ENCODE data around the gene LCE2D.
"Not testable (repeated sequence)": the region's sequence is repeated elsewhere in the genome, so short reads cannot be mapped to it uniquely, and the experiment has no call there.

LCE2D gene

DNA sequence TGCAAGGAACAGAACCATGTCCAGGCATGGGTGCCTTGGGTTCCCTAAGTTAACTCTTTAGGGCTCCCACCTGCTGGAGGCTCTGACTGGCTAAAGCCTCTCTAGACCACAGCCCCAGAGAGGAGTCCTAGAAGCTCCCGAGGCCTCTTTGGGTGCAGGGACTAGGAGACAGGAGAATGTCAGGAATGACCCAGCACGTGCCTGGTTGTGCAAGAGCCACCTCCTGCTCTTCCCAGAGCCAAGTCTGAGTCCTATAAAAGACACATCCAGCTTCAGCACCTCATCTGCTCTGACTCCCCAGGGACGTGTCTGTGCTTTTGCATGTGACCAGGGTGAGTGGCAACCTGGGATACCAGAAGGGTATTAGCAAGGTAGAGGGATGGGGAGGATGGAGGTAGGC lies at the start of gene LCE2D:
LCE2D (plus strand) TSS at position 283 of the 400 bp plus-strand sequence. CDS start 726 bp downstream, outside the sequence.
- DNase-seq = no peak

GRCh38 chr1:152613511-152613910 lies 49.7 kb upstream of the LCE2D start, which contains the start of gene LCE3B:
LCE3B (plus strand) TSS chr1:152613811; CDS start chr1:152613811, 0 bp downstream.
- no peak for DNase-seq

GRCh38 chr1:152621993-152622392 lies 41.2 kb upstream of the LCE2D start:
- no peak for DNase-seq

- no peak for DNase-seq
These were observed 40.4 kb upstream of the LCE2D start, which contains the start of gene LCE3A for GRCh38 chr1:152622803-152623202. LCE3A (minus strand) TSS chr1:152623103; CDS start chr1:152623103, 0 bp downstream.

DNA sequence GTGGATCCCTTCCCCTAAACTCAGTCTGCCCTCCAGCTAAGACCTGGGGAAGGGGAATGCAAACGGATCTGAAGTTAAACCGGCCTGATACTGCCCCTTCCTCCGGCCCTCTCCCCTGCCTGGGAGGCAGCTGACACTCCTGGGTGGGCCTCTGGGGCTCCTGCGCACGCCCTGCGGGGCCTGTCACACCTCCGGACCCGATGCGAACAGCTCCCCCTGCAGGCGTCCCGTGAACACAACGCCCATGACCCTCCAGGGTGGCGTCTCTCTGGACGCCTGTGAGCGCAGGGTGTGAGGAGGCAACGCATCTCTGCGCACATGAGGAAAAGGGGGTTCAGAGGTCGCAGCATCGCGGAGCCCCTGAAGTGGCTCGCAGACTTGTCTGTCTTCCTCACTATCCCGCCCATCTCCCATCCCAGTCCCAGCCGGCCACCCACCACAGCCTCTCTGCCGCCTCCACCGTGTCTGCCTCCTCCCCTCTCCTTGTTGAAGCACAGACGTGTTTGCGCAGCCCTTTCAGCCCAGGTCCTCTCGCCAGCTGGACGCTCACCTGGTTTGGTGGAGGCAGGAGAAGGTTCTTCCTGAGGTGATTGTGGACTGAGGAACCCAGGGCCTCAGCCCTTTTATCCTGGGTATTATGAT lies 39.9 kb upstream of the LCE2D start:
- no peak for DNase-seq

DNA sequence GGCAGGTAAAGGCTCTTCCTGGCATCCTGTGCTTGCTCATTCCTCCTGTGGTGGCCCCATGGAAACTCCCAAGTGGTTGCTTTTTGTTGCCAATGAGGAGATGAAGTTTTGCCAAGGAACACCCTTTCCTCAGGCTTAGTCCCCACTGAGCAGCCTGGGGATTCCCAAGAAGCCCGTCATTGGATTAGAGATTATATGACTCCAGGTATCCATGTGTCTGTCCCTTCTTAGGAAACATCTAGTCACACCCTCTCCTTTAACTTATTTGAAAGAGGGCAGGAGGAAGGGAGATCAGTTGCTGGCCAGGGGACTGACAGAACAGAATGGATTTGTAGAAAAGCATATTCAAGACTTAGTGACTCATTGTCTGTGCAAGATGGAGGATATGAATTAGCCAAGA lies 36.4 kb upstream of the LCE2D start:
- no peak for DNase-seq

GRCh38 chr1:152630596-152630995 lies 32.6 kb upstream of the LCE2D start:
- no peak for DNase-seq

GRCh38 chr1:152640351-152640750 lies 22.8 kb upstream of the LCE2D start:
- DNase-seq = no peak

DNA sequence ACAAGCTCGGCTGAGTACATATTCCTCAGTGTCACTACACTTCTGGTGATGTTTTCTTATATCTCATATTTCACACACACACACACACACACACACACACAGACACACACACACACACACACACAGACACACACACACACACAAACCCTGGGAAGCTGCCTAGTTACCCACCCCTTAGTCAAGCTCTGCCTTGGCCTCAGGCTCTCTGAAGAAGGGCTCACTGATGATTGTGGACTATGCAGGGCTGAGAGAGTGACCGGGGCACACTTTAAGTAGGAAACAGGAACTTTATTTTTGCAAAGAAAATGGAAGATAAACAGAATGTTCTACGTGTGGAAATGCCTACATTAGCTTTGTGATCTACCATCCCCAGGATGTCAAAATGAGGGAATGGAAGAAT lies 19.2 kb upstream of the LCE2D start:
- no peak for DNase-seq

GRCh38 chr1:152645146-152645545 lies 18.0 kb upstream of the LCE2D start:
- DNase-seq = no peak

GRCh38 chr1:152646656-152647055 lies 16.5 kb upstream of the LCE2D start:
- no peak for DNase-seq

DNA sequence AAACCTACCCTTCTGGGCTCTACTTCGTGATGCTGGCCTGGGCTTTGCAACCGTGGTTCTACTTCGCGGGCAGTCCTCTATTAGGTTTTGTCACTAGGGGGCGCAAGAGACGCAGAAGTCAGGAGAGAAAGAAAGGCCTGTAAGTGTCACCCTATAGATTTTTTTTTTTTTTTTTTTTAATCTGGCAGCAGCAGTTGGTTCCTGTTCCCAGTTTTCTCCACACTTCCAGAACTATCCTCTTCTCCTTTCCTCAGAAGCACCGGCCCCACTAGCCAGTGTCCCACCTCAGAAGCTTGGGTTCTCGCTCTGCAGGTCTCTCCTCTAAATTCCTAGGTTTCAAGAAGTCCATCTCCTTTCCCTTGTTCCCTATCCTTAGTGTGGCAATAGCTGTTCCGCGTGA lies 9.1 kb upstream of the LCE2D start:
- peak; percentile 78 for DNase-seq

- no peak for DNase-seq
These were observed 6.7 kb upstream of the LCE2D start for GRCh38 chr1:152656459-152656858.

DNA sequence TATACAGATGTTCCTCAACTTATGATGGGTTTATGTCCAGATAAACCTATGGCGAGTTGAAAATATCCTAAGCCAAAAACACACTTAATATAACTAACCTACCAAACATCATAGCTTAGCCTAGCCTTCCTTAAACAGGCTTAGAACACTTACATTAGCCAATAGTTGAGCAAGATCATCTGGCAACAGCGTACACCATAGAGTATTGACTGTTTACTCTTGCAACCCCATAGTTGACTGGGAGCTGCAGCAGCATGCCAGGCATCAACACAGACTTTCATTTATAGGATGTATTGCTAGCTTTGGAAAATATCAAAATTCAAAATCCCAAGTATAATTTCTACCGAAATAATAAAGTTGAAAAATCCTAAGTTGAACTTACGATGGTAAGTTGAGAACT lies 5.5 kb upstream of the LCE2D start:
- DNase-seq = no peak

DNA sequence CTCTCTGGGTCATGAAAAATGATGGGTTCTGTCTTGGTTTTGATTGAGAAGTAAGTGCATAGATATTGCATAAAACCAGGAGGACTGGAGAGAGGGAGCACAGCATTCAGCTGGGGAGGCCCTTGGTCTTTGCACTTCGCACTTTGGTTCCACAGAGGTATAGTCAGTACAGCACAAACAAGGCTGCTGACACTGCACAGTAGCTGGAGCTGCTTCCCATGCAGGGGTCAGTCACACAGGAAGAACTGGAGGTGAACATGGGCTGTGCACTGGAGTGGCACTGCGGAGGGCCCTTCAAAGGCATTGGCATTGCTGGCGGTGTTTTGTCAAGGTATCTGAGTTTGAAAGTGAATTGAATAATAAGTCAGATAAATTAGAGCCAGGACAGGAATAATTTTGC lies 4.5 kb upstream of the LCE2D start:
- no peak for DNase-seq

GRCh38 chr1:152666171-152666570 lies 3.0 kb downstream of the LCE2D start:
- DNase-seq = not testable (repeated sequence)

DNA sequence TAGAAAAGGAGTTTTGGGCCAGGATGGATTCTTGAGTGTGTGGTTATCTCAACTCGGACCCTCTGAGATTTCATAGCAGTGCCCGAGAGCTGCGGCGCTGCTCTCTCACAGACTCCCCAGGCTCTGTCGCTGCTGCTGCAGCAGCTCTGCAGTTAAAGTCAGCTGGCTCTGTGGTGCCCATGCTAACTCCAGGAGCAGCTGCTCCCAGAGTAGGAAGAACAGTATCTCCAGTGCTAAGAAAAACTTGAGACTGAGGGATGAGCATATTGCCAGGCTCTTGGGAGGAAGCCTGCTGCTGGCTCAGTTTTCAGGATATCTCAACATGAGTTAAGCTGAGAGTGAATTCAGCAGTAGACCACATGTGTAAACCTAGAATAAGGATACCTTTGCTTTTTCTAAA lies 4.5 kb downstream of the LCE2D start:
- no peak for DNase-seq

- DNase-seq = no peak
These were observed 9.8 kb downstream of the LCE2D start for GRCh38 chr1:152673016-152673415.

DNA sequence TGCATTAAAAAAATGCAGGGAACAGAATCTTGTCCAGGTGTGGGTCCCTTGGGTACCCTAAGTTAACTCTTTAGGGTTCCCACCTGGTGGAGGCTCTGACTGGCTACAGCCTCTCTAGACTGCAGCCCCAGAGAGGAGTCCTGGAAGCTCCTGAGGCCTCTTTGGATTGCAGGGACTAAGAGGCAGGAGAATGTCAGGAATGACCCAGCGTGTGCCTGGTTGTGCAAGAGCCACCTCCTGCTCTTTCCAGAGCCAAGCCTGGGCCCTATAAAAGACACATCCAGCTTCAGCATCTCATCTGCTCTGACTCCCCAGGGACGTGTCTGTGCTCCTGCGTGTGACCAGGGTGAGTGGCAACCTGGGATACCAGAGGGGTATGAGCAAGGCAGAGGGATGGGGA lies 11.8 kb downstream of the LCE2D start, which contains the start of gene LCE2C:
LCE2C (plus strand) TSS at position 297 of the 400 bp plus-strand sequence. CDS start 737 bp downstream, outside the sequence.
- not testable (repeated sequence) for DNase-seq

DNA sequence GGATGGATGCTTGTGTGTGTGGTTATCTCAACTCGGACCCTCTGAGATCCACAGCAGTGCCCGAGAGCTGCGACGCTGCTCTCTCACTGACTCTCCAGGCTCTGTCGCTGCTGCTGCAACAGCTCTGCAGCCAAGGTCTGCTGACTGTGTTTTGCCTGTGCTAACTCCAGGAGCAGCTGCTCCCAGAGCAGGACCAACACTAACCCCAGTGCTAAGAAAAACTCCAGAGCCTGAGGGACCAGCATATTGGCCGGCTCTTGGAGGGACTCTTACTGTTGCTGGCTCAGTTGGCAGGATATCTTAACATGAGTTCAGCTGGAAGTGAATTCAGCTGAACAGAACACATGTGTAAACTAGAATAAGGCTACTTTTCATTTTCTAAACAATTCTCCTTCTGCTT lies 16.3 kb downstream of the LCE2D start:
- no peak for DNase-seq

GRCh38 chr1:152681616-152682015 lies 18.4 kb downstream of the LCE2D start:
- DNase-seq = no peak

DNA sequence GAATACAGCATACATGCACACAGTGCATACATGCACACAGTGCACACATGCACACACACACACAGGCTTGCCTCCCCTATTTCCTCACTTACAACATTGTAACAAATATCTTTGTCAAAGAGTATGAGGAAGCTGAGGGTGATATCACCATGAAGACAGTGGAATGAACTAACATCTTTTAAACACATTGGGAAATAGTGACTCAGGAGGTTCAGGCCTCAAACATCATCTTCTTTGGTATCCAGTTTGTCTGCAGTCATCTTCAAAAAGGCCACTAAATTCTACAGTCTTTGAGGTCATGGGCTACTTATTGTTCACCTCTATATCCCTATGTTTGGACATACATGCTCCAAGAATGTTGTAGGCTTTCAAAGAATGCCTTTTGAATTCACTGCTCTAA lies 20.7 kb downstream of the LCE2D start:
- DNase-seq = no peak

DNA sequence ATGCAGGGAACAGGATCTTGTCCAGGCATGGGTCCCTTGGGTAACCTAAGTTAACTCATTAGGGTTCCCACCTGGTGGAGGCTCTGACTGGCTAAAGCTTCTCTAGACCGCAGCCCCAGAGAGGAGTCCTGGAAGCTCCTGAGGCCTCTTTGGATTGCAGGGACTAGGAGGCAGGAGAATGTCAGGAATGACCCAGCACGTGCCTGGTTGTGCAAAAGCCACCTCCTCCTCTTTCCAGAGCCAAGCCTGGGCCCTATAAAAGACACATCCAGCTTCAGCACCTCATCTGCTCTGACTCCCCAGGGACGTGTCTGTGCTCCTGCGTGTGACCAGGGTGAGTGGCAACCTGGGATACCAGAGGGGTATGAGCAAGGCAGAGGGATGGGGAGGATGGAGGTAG lies 22.6 kb downstream of the LCE2D start, which contains the start of gene LCE2B:
LCE2B (plus strand) TSS at position 301 of the 400 bp plus-strand sequence. CDS start 721 bp downstream, outside the sequence.
- DNase-seq = not testable (repeated sequence)

GRCh38 chr1:152697701-152698600 lies 34.8 kb downstream of the LCE2D start, which contains the start of gene LCE2A:
LCE2A (plus strand) TSS chr1:152698345; CDS start chr1:152698902, 557 bp downstream.
- DNase-seq = no peak
